ENCODE results near the gene GIMAP2. TPM values are rescaled to one million over a fixed set of nuclear protein-coding genes. Genes with fewer than 3 reads are reported as not detected.
"Not testable (repeated sequence)": the region's sequence is repeated elsewhere in the genome, so short reads cannot be mapped to it uniquely, and the experiment has no call there.

The GIMAP2 gene
- total RNA-seq, 1 donor from 2014 or later: not detected

GRCh38 chr7:150668472-150668911 lies 17.0 kb upstream of the GIMAP2 start:
- Mint-ChIP-seq H3K36me3 (no peaks in the 10 kb centered on the region), H3K4me1 (no peaks in the 10 kb centered on the region), H3K9me3 (peaks cover 2% of the 10 kb centered on the region), H3K27ac (no peak overlapping the region), H3K27me3 (ENCODE audit: insufficient read depth, low read depth) (peaks cover 4% of the 10 kb centered on the region), H3K4me3 (no peak overlapping the region)
- Histone ChIP-seq H3K27ac (no peak overlapping the region), H3K79me2 (ENCODE audit: low read depth) (no peaks in the 10 kb centered on the region), H3K9me3 (ENCODE audit: low read depth) (no peaks in the 10 kb centered on the region), H3K4me2 (no peak overlapping the region), H3K4me1 (no peaks in the 10 kb centered on the region), H3K4me3 (no peak overlapping the region), H4K20me1 (ENCODE audit: low read depth) (no peaks in the 10 kb centered on the region), H3F3A (ENCODE audit: low read depth) (no peaks in the 10 kb centered on the region), H3K9ac (no peak overlapping the region), H3K27me3 (no peaks in the 10 kb centered on the region), H3K36me3 (no peaks in the 10 kb centered on the region), H2AFZ (replicated peaks) (no peak overlapping the region)
- TF ChIP-seq EZH2phosphoT487 (IDR thresholded peaks at IDR 0.05) (no peak), CTCF (IDR thresholded peaks at IDR 0.05) (no peak), EZH2 (IDR thresholded peaks at IDR 0.05) (no peak)
- DNase-seq (ENCODE audit: low spot score): no peak

- TF ChIP-seq EZH2phosphoT487 (IDR thresholded peaks at IDR 0.05): no peak
- Histone ChIP-seq H3K4me3 (no peak overlapping the region), H3K27me3 (no peaks in the 10 kb centered on the region), H3K79me2 (ENCODE audit: low read depth) (no peaks in the 10 kb centered on the region), H3K4me1 (no peaks in the 10 kb centered on the region), H3K36me3 (no peaks in the 10 kb centered on the region), H3K9me3 (ENCODE audit: low read depth) (no peaks in the 10 kb centered on the region), H4K20me1 (ENCODE audit: low read depth) (no peaks in the 10 kb centered on the region), H3K9ac (no peak overlapping the region), H3K4me2 (no peak overlapping the region), H3K27ac (no peak overlapping the region), H3F3A (ENCODE audit: low read depth) (no peaks in the 10 kb centered on the region), H2AFZ (replicated peaks) (no peak overlapping the region)
- Mint-ChIP-seq H3K36me3 (no peaks in the 10 kb centered on the region), H3K27me3 (ENCODE audit: insufficient read depth, low read depth) (peaks cover 4% of the 10 kb centered on the region), H3K4me1 (no peaks in the 10 kb centered on the region), H3K9me3 (peaks cover 2% of the 10 kb centered on the region), H3K4me3 (no peak overlapping the region), H3K27ac (no peak overlapping the region)
- DNase-seq (ENCODE audit: low spot score): no peak
These were observed 16.5 kb upstream of the GIMAP2 start for GRCh38 chr7:150668977-150669376.

GRCh38 chr7:150671798-150672585 lies 13.5 kb upstream of the GIMAP2 start:
- H3K27ac ChIP-seq; H3K27me3 ChIP-seq; H3F3A ChIP-seq (ENCODE audit: low read depth); H3K36me3 ChIP-seq; H3K27ac Mint-ChIP-seq; H3K4me1 ChIP-seq; H3K4me2 ChIP-seq; H3K4me1 Mint-ChIP-seq; H4K20me1 ChIP-seq (ENCODE audit: low read depth); H3K9me3 Mint-ChIP-seq; H3K9ac ChIP-seq; H3K4me3 ChIP-seq; DNase-seq (ENCODE audit: low spot score); H3K36me3 Mint-ChIP-seq; H3K27me3 Mint-ChIP-seq (ENCODE audit: insufficient read depth, low read depth); H3K79me2 ChIP-seq (ENCODE audit: low read depth); H2AFZ ChIP-seq (replicated peaks); H3K9me3 ChIP-seq (ENCODE audit: low read depth); H3K4me3 Mint-ChIP-seq: not testable (repeated sequence)

GRCh38 chr7:150675714-150676113 lies 9.8 kb upstream of the GIMAP2 start:
- no peaks in the 10 kb centered on the region for H3K36me3 Mint-ChIP-seq
- H3K27ac Mint-ChIP-seq: no peak overlapping the region
- no peak for TF ChIP-seq EZH2phosphoT487 (IDR thresholded peaks at IDR 0.05)
- TF ChIP-seq CTCF (IDR thresholded peaks at IDR 0.05): no peak
- no peak for TF ChIP-seq EZH2 (IDR thresholded peaks at IDR 0.05)
- no peak overlapping the region for H3K4me3 Mint-ChIP-seq
- no peak overlapping the region for H3K4me2 ChIP-seq
- H3K27me3 Mint-ChIP-seq (ENCODE audit: insufficient read depth, low read depth): no peaks in the 10 kb centered on the region
- no peaks in the 10 kb centered on the region for H3F3A ChIP-seq (ENCODE audit: low read depth)
- no peak for DNase-seq (ENCODE audit: low spot score)
- no peak overlapping the region for H3K4me3 ChIP-seq
- H3K9ac ChIP-seq: no peak overlapping the region
- no peaks in the 10 kb centered on the region for H3K79me2 ChIP-seq (ENCODE audit: low read depth)
- no peaks in the 10 kb centered on the region for H3K9me3 ChIP-seq (ENCODE audit: low read depth)
- no peak overlapping the region for H2AFZ ChIP-seq (replicated peaks)
- no peak overlapping the region for H3K27ac ChIP-seq
- no peaks in the 10 kb centered on the region for H4K20me1 ChIP-seq (ENCODE audit: low read depth)
- H3K4me1 Mint-ChIP-seq: no peaks in the 10 kb centered on the region
- H3K9me3 Mint-ChIP-seq: peaks cover 6% of the 10 kb centered on the region
- H3K27me3 ChIP-seq: no peaks in the 10 kb centered on the region
- no peaks in the 10 kb centered on the region for H3K4me1 ChIP-seq
- H3K36me3 ChIP-seq: no peaks in the 10 kb centered on the region

GRCh38 chr7:150676276-150676675 lies 9.2 kb upstream of the GIMAP2 start:
- not testable (repeated sequence) for H3K9me3 Mint-ChIP-seq; H3K4me3 ChIP-seq; DNase-seq (ENCODE audit: low spot score); H3K4me2 ChIP-seq; H3K36me3 ChIP-seq; H3K27me3 Mint-ChIP-seq (ENCODE audit: insufficient read depth, low read depth); H3K4me3 Mint-ChIP-seq; H3K27ac ChIP-seq; H3K4me1 ChIP-seq; H3K4me1 Mint-ChIP-seq; H4K20me1 ChIP-seq (ENCODE audit: low read depth); H3F3A ChIP-seq (ENCODE audit: low read depth); H3K9me3 ChIP-seq (ENCODE audit: low read depth); H3K27ac Mint-ChIP-seq; H3K27me3 ChIP-seq; H3K36me3 Mint-ChIP-seq; H2AFZ ChIP-seq (replicated peaks); H3K79me2 ChIP-seq (ENCODE audit: low read depth); H3K9ac ChIP-seq

- not testable (repeated sequence) for H3K4me1 Mint-ChIP-seq; H3K27ac Mint-ChIP-seq; H3K4me1 ChIP-seq; H3K4me3 ChIP-seq; H2AFZ ChIP-seq (replicated peaks); H3K27me3 ChIP-seq; DNase-seq (ENCODE audit: low spot score); H3K9me3 ChIP-seq (ENCODE audit: low read depth); H3K36me3 ChIP-seq; H3F3A ChIP-seq (ENCODE audit: low read depth); H3K27ac ChIP-seq; H3K79me2 ChIP-seq (ENCODE audit: low read depth); H3K4me2 ChIP-seq; H4K20me1 ChIP-seq (ENCODE audit: low read depth); H3K36me3 Mint-ChIP-seq; H3K4me3 Mint-ChIP-seq; H3K9me3 Mint-ChIP-seq; H3K9ac ChIP-seq; H3K27me3 Mint-ChIP-seq (ENCODE audit: insufficient read depth, low read depth)
These were observed 8.7 kb upstream of the GIMAP2 start for GRCh38 chr7:150676854-150677253.
